ENCODE results near the gene USP6NL. TPM values are rescaled to one million over a fixed set of nuclear protein-coding genes. Genes with fewer than 3 reads are reported as not detected.
A peak's percentile ranks its signal among the peaks of the same experiment; 100 is the strongest.

Gene USP6NL
- total RNA-seq, 1 donor from 2014 or later = 19.5 TPM

- DNase-seq (ENCODE audit: low read depth, low spot score) = no peak
Measured at GRCh38 chr10:11553773-11554381, 57.6 kb downstream of the USP6NL start.

GRCh38 chr10:11551916-11552602, 59.4 kb downstream of the USP6NL start:
- DNase-seq (ENCODE audit: low read depth, low spot score) = peak; percentile 82

- DNase-seq (ENCODE audit: low read depth, low spot score) = no peak
Measured at GRCh38 chr10:11551104-11551503, 60.3 kb downstream of the USP6NL start.

- DNase-seq (ENCODE audit: low read depth, low spot score) = no peak
Measured at GRCh38 chr10:11548768-11549099, 62.7 kb downstream of the USP6NL start.

- DNase-seq (ENCODE audit: low read depth, low spot score) = no peak
Measured at GRCh38 chr10:11548065-11548767, 63.2 kb downstream of the USP6NL start.

DNA sequence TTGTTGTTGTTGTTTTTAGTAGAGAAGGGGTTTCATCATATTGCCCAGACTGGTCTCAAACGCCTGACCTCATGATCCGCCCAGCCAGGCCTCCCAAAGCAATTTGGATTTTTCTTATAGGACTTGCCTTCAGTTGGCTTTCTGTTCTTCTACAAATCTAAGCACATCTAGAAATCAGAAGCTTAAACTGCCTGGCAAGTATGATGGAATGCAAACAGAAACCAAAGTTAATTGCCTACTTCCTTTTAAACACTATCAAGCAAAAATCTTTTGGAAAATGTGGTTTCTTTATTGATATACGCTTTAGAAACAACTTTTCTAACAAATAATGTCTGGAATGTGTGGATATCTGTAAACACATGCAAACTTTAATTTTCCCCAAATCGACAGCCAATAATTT, 64.9 kb downstream of the USP6NL start:
- DNase-seq (ENCODE audit: low read depth, low spot score) = no peak

GRCh38 chr10:11541296-11541695, 70.2 kb downstream of the USP6NL start:
- no peak for DNase-seq (ENCODE audit: low read depth, low spot score)

- no peak for DNase-seq (ENCODE audit: low read depth, low spot score)
Measured at GRCh38 chr10:11539191-11539868, 72.1 kb downstream of the USP6NL start.

DNA sequence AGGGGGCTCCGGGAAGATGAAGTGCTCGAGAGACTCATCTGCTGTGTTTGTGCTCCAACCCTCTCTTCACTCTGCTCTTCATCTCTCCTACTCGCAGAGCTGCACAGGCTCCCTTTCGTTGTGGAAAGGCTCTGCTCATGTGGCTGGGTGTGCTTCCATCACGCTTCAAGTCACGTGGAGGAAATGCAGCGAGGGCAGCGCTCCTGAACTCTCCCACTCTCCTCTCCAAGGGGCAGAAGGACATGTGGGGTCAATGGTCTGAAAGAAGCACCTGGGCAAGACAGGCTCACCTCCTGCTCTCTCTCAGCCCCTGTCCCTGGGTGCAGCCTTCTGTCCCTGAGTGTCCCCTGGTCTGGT, 72.6 kb downstream of the USP6NL start:
- no peak for DNase-seq (ENCODE audit: low read depth, low spot score)

- no peak for DNase-seq (ENCODE audit: low read depth, low spot score)
Measured at GRCh38 chr10:11536228-11536627, 75.2 kb downstream of the USP6NL start.

- DNase-seq (ENCODE audit: low read depth, low spot score) = no peak
Measured at GRCh38 chr10:11535346-11535959, 76.0 kb downstream of the USP6NL start.

- DNase-seq (ENCODE audit: low read depth, low spot score) = no peak
Measured at GRCh38 chr10:11533328-11533781, 78.1 kb downstream of the USP6NL start.

DNA sequence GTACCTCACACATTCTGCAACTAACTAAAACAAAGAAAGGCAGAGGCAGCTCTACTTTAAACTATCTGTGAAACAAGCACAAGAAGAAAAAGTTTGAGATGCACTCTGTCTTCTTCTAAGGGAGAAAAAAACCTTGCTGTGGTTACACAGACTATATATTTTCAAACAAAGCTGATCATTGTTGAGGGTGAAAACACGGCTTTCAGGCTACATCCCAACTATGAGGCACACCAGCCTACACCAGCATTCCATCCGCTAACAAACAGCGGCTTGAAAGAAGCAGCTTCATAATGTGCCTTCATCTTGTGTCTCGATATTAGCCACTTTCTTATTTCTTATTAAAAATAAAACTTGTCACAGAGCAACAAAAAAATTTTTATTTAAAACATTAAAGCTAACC, 79.1 kb downstream of the USP6NL start:
- DNase-seq (ENCODE audit: low read depth, low spot score) = no peak

DNA sequence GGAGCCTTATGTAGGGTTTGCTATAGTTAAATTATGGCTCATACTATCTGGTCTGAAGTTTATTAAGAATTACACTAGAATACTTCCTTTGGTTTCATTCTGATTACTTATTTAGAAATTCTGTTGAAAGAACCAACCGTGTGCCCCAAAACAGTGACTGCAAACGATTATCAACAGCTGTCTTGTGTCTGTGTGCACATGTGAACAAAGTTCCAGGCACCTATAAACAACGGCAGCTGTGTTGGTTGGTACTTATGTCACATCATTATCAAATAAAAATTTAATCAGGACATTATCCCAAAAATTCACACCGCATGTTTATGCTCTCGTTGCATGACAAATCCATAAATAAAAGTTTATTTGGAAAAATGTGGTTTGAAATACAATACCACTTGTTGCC, 80.6 kb downstream of the USP6NL start:
- no peak for DNase-seq (ENCODE audit: low read depth, low spot score)

- DNase-seq (ENCODE audit: low read depth, low spot score) = no peak
Measured at GRCh38 chr10:11529276-11529903, 82.1 kb downstream of the USP6NL start.

- DNase-seq (ENCODE audit: low read depth, low spot score) = no peak
Measured at GRCh38 chr10:11528286-11528685, 83.2 kb downstream of the USP6NL start.

- DNase-seq (ENCODE audit: low read depth, low spot score) = no peak
Measured at GRCh38 chr10:11527691-11528255, 83.7 kb downstream of the USP6NL start.

- no peak for DNase-seq (ENCODE audit: low read depth, low spot score)
Measured at GRCh38 chr10:11527068-11527467, 84.4 kb downstream of the USP6NL start.

DNA sequence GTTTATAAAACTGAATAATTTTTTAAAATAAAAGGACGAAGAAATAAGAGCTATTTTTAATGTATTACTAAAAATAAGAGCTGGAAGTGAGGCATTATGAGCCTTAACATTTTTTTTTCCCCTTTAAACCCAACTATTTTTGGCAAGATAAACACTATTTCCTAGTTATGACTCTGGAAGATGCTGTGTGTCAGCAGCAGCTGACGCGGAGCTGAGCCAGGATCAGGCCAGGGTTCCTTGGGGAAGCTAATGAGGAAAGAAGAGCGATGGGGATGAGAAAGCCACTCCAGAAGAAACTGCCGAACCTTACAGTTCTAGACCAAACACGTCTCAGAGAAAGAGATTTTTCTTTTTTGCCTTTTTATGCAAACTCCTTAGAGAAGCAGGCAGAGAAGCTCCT, 85.9 kb downstream of the USP6NL start:
- DNase-seq (ENCODE audit: low read depth, low spot score) = no peak

- DNase-seq (ENCODE audit: low read depth, low spot score) = no peak
Measured at GRCh38 chr10:11522821-11523245, 88.6 kb downstream of the USP6NL start.

DNA sequence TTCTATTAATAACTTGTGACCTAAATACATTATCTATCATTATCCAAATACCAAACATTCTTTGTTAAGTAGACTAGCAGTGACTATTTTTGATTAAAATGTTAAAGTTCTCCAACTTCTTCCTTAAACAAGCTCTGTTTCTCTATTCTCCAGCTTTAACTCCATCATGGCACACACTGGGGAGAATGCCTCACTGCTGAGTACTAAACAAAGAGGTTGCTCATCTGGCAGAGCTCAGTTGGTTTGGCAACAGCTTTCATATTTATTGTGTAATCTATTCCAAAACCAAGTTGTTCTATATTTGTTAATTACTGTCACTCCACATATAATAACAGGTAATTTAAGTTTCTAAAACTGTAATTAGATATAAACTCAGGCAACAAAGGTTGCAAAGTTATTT, 89.6 kb downstream of the USP6NL start:
- DNase-seq (ENCODE audit: low read depth, low spot score) = no peak
